PFSK-1 (cell line): ENCODE results near the gene EVC2.

Experiments used
- FOXP2 ChIP-seq: optimal IDR thresholded peaks from 2 replicates; pipeline ENCODE3; 2011; ENCODE audit warnings: borderline replicate concordance, control low read depth, inconsistent platforms; ENCODE audit not compliant: insufficient read depth; ENCODE audit errors: extremely low read length, extremely low read depth
- POLR2AphosphoS5 ChIP-seq: IDR thresholded peaks from 2 replicates; pipeline ENCODE4 v1.6.1; 2012; ENCODE audit warnings: low read depth, mild to moderate bottlenecking, control low read depth, low read length, moderate library complexity
- SIN3A ChIP-seq: IDR thresholded peaks from 2 replicates; pipeline ENCODE4 v1.6.1; 2012; ENCODE audit warnings: mild to moderate bottlenecking, low read length, moderate library complexity, borderline replicate concordance; ENCODE audit not compliant: insufficient read depth
- TAF1 ChIP-seq: IDR thresholded peaks from 2 replicates; pipeline ENCODE4 v1.6.1; 2012; ENCODE audit warnings: low read length, control low read depth, borderline replicate concordance; ENCODE audit not compliant: insufficient read depth
- TF ChIP-seq, protein P1 (sequence below), 2 experiments: IDR thresholded peaks; 2 replicates each; pipeline versions ENCODE4 v1.6.1 to v1.8.0; 2011 to 2012; ENCODE audit warnings: low read depth in 2 of 2, low read length in 2 of 2, control low read depth in 1 of 2, inconsistent platforms in 1 of 2, mild to moderate bottlenecking in 1 of 2, moderate library complexity in 1 of 2; ENCODE audit not compliant: insufficient read depth in 1 of 2

EVC2 gene

DNA sequence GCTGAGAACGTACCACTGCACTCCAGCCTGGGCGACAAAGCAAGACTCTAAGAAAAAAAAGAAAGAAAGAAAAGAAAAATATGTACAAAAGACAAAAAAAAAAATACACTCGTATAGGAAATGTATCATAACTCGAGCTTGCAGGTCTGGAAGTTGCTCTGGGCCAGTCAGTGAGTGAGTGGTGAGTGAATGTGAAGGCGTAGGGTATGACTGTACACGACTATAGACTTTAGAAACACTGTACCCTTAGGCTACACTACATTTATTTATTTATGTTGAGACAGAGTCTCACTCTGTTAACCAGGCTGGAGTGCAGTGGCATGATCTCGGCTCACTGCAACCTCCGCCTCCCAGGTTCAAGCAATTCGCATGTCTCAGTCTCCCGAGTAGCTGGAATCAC is 29.4 kb downstream of the EVC2 start:
- TF ChIP-seq POLR2AphosphoS5 = no peak
- TF ChIP-seq, protein P1, sequence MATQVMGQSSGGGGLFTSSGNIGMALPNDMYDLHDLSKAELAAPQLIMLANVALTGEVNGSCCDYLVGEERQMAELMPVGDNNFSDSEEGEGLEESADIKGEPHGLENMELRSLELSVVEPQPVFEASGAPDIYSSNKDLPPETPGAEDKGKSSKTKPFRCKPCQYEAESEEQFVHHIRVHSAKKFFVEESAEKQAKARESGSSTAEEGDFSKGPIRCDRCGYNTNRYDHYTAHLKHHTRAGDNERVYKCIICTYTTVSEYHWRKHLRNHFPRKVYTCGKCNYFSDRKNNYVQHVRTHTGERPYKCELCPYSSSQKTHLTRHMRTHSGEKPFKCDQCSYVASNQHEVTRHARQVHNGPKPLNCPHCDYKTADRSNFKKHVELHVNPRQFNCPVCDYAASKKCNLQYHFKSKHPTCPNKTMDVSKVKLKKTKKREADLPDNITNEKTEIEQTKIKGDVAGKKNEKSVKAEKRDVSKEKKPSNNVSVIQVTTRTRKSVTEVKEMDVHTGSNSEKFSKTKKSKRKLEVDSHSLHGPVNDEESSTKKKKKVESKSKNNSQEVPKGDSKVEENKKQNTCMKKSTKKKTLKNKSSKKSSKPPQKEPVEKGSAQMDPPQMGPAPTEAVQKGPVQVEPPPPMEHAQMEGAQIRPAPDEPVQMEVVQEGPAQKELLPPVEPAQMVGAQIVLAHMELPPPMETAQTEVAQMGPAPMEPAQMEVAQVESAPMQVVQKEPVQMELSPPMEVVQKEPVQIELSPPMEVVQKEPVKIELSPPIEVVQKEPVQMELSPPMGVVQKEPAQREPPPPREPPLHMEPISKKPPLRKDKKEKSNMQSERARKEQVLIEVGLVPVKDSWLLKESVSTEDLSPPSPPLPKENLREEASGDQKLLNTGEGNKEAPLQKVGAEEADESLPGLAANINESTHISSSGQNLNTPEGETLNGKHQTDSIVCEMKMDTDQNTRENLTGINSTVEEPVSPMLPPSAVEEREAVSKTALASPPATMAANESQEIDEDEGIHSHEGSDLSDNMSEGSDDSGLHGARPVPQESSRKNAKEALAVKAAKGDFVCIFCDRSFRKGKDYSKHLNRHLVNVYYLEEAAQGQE (IDR thresholded peaks at IDR 0.05; ENCODE audit: insufficient read depth in 1 of 2, low read depth in 2 of 2, low read length in 2 of 2) = no peak
- no peak for TF ChIP-seq SIN3A
- TF ChIP-seq TAF1 = no peak
- TF ChIP-seq FOXP2 = no peak

DNA sequence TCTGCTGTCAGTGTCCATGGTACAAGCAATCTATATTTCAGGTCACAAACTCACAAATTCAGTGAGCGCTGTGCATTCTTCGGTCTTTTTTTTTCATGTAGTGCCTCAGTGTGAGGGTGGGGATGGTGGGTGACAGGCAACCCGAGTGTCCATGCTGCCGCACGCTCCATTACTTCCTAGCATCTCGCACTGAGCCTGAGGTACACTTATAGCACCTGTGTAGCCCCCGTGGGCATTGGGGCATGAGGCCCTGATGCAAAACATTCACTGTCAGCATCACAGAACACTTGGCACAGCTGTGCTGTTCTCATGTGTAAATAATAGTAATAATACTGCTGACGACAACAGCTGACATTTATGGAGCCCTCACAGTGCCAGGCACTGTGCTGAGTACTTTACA is 31.6 kb downstream of the EVC2 start:
- TF ChIP-seq TAF1 = no peak
- TF ChIP-seq FOXP2 = no peak
- TF ChIP-seq, protein P1 (IDR thresholded peaks at IDR 0.05; ENCODE audit: insufficient read depth in 1 of 2, low read depth in 2 of 2, low read length in 2 of 2) = no peak

DNA sequence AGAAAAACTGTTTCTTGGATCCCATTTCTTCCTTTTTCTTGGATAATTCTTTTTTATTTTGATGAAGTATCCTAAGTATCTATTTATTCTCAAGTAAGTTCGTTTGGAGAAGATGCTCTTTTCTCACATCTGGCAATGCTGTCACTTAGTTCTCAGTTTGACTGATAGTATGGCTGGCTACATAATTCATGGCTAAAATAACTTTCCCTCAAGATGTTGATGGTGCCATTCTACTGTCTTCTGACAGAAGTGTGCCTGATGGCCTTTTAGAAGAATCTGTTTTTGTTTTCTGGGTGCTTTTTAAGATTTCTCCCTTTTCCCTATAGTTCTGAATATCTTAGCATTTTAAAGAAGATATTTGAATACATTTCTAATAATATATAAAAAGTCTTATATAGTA is 41.6 kb downstream of the EVC2 start:
- TF ChIP-seq TAF1 = no peak
- TF ChIP-seq FOXP2 = no peak
- no peak for TF ChIP-seq SIN3A
- TF ChIP-seq, protein P1 (IDR thresholded peaks at IDR 0.05; ENCODE audit: insufficient read depth in 1 of 2, low read depth in 2 of 2, low read length in 2 of 2) = no peak
- no peak for TF ChIP-seq POLR2AphosphoS5

GRCh38 chr4:5664778-5665177 is 43.6 kb downstream of the EVC2 start:
- TF ChIP-seq, protein P1 (IDR thresholded peaks at IDR 0.05; ENCODE audit: insufficient read depth in 1 of 2, low read depth in 2 of 2, low read length in 2 of 2) = no peak
- TF ChIP-seq FOXP2 (no peak), POLR2AphosphoS5 (no peak), SIN3A (no peak), TAF1 (no peak)

GRCh38 chr4:5662555-5662954 is 45.8 kb downstream of the EVC2 start:
- TF ChIP-seq, protein P1 (IDR thresholded peaks at IDR 0.05; ENCODE audit: insufficient read depth in 1 of 2, low read depth in 2 of 2, low read length in 2 of 2) = no peak
- TF ChIP-seq FOXP2 (no peak), POLR2AphosphoS5 (no peak), TAF1 (no peak), SIN3A (no peak)
